ENCODE measurements around the gene NFKBIE. TPM values are rescaled to one million over a fixed set of nuclear protein-coding genes. Genes with fewer than 3 reads are reported as not detected.

The NFKBIE gene
- total and polyA plus RNA-seq, 9 of the 15 experiments (the other 6 are each of a cell fraction or from before 2014, with no cell fraction given): 2.1 to 16.4 (median 11.7) TPM

DNA sequence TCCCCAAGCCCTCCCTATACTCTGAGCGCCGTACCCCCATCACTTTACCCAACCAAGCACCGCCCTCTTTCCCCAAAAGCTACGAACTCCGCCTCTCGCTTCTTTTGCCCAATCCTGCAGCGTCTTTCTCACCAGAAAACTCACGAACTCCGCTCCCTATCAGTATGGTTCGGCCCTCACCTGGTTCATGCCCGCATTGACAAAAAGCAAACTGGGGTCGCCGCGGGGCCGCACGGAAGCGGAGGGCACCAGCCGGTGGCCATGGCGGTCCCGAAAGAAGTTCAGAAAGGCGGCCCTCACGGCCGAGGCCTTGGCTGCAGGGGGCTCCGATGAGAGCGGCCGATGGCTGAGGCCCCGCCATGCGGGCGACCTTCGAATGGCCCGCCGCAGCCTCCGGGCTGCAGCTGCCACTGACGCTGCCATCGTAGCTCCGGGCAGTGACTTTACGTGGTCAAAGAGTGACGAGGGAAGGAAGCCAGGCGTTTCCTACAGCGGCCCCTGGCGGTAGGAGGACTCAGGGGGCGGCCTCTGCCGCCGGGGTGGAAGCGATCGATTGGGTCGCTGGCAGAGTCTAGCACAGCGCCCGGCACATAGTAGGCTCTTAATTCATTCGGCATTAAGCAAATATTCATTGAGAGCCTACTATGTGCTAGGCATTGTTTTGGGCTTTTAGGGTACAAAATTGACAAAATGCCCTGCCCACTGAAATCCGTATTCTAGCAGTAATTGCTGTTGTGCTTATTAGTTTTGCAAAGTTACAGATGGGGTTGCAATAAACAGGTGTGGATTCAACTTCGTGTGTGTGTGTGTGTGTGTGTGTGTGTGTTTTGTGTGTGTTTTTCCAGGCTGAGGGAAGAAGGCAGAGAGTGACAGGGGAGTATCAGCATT is 47.8 kb upstream of the NFKBIE start, which contains the start of gene AARS2 (continued):
- TF ChIP-seq, protein P1, sequence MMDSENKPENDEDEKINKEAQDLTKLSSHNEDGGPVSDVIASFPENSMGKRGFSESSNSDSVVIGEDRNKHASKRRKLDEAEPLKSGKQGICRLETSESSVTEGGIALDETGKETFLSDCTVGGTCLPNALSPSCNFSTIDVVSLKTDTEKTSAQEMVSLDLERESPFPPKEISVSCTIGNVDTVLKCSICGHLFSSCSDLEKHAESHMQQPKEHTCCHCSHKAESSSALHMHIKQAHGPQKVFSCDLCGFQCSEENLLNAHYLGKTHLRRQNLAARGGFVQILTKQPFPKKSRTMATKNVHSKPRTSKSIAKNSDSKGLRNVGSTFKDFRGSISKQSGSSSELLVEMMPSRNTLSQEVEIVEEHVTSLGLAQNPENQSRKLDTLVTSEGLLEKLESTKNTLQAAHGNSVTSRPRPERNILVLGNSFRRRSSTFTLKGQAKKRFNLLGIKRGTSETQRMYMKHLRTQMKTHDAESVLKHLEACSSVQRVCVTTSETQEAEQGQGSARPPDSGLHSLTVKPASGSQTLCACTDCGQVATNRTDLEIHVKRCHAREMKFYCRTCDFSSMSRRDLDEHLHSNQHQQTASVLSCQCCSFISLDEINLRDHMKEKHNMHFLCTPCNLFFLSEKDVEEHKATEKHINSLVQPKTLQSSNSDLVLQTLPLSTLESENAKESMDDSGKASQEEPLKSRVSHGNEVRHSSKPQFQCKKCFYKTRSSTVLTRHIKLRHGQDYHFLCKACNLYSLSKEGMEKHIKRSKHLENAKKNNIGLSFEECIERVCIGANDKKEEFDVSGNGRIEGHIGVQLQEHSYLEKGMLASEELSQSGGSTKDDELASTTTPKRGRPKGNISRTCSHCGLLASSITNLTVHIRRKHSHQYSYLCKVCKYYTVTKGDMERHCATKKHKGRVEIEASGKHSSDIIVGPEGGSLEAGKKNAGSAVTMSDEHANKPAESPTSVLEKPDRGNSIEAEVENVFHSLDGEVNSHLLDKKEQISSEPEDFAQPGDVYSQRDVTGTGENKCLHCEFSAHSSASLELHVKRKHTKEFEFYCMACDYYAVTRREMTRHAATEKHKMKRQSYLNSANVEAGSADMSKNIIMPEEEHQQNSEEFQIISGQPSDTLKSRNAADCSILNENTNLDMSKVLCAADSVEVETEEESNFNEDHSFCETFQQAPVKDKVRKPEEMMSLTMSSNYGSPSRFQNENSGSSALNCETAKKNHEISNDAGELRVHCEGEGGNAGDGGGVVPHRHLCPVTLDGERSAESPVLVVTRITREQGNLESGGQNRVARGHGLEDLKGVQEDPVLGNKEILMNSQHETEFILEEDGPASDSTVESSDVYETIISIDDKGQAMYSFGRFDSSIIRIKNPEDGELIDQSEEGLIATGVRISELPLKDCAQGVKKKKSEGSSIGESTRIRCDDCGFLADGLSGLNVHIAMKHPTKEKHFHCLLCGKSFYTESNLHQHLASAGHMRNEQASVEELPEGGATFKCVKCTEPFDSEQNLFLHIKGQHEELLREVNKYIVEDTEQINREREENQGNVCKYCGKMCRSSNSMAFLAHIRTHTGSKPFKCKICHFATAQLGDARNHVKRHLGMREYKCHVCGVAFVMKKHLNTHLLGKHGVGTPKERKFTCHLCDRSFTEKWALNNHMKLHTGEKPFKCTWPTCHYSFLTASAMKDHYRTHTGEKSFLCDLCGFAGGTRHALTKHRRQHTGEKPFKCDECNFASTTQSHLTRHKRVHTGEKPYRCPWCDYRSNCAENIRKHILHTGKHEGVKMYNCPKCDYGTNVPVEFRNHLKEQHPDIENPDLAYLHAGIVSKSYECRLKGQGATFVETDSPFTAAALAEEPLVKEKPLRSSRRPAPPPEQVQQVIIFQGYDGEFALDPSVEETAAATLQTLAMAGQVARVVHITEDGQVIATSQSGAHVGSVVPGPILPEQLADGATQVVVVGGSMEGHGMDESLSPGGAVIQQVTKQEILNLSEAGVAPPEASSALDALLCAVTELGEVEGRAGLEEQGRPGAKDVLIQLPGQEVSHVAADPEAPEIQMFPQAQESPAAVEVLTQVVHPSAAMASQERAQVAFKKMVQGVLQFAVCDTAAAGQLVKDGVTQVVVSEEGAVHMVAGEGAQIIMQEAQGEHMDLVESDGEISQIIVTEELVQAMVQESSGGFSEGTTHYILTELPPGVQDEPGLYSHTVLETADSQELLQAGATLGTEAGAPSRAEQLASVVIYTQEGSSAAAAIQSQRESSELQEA (IDR thresholded peaks at IDR 0.05; ENCODE audit: low read depth): no peak
- TF ChIP-seq NCOA6 (IDR thresholded peaks at IDR 0.05): no peak
- TF ChIP-seq, protein P2, sequence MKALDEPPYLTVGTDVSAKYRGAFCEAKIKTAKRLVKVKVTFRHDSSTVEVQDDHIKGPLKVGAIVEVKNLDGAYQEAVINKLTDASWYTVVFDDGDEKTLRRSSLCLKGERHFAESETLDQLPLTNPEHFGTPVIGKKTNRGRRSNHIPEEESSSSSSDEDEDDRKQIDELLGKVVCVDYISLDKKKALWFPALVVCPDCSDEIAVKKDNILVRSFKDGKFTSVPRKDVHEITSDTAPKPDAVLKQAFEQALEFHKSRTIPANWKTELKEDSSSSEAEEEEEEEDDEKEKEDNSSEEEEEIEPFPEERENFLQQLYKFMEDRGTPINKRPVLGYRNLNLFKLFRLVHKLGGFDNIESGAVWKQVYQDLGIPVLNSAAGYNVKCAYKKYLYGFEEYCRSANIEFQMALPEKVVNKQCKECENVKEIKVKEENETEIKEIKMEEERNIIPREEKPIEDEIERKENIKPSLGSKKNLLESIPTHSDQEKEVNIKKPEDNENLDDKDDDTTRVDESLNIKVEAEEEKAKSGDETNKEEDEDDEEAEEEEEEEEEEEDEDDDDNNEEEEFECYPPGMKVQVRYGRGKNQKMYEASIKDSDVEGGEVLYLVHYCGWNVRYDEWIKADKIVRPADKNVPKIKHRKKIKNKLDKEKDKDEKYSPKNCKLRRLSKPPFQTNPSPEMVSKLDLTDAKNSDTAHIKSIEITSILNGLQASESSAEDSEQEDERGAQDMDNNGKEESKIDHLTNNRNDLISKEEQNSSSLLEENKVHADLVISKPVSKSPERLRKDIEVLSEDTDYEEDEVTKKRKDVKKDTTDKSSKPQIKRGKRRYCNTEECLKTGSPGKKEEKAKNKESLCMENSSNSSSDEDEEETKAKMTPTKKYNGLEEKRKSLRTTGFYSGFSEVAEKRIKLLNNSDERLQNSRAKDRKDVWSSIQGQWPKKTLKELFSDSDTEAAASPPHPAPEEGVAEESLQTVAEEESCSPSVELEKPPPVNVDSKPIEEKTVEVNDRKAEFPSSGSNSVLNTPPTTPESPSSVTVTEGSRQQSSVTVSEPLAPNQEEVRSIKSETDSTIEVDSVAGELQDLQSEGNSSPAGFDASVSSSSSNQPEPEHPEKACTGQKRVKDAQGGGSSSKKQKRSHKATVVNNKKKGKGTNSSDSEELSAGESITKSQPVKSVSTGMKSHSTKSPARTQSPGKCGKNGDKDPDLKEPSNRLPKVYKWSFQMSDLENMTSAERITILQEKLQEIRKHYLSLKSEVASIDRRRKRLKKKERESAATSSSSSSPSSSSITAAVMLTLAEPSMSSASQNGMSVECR (CRISPR knock-in tag; IDR thresholded peaks at IDR 0.05): peak; percentile 81
- TF ChIP-seq ZNF408 (CRISPR knock-in tag; IDR thresholded peaks at IDR 0.05; ENCODE audit: low read depth): no peak
- TF ChIP-seq, protein P3, sequence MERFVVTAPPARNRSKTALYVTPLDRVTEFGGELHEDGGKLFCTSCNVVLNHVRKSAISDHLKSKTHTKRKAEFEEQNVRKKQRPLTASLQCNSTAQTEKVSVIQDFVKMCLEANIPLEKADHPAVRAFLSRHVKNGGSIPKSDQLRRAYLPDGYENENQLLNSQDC (CRISPR knock-in tag; IDR thresholded peaks at IDR 0.05): peak; percentile 94; the same call in 1 of the 2 replicates
- TF ChIP-seq ZFPM2 (CRISPR knock-in tag; IDR thresholded peaks at IDR 0.05): no peak
- no peak for TF ChIP-seq ZNF699 (CRISPR knock-in tag; IDR thresholded peaks at IDR 0.05; ENCODE audit: insufficient replicate concordance)
- TF ChIP-seq NFRKB (IDR thresholded peaks at IDR 0.05; ENCODE audit: low read depth): peak; percentile 89
- peak in 1 of 2 experiments; percentile 91; a peak in 3 of 4 replicates for TF ChIP-seq SIN3A (IDR thresholded peaks at IDR 0.05; ENCODE audit: borderline replicate concordance in 2 of 2, control insufficient read depth in 1 of 2, low read depth in 2 of 2, low read length in 2 of 2)
- TF ChIP-seq ZNF384 (IDR thresholded peaks at IDR 0.05; ENCODE audit: low read depth, low read length): no peak
- peak; percentile 73; the same call in 1 of the 2 replicates for TF ChIP-seq KLF1 (tag; IDR thresholded peaks at IDR 0.05)
- TF ChIP-seq FOXM1 (IDR thresholded peaks at IDR 0.05; ENCODE audit: low read depth): peak; percentile 30; the same call in 1 of the 2 replicates
- TF ChIP-seq FOXM1 (CRISPR knock-in tag; IDR thresholded peaks at IDR 0.05; ENCODE audit: low read depth): no peak
